A549 treated with AZD9567 at 1 μM for 4 hours (cell line): ENCODE results near the gene GPR6. TPM values are rescaled to one million over a fixed set of nuclear protein-coding genes. Genes with fewer than 3 reads are reported as not detected.

Experiments
- total RNA-seq: library from RNA; stranded (reverse); fragments of 200-300 nt; extraction: Qiagen RNA extraction; gene quantifications from 5 replicates; pipeline ENCODE4 v1.2.3, GENCODE V29; 2022; ENCODE audit not compliant: insufficient read depth

The GPR6 gene
- total RNA-seq, result not detected in 5 replicates

GRCh38 chr6:109978174-109979032 lies at the start of gene GPR6:
TSS of gene GPR6 (plus strand) at chr6:109978311. CDS start at chr6:109979113, 802 bp downstream.

Other genes with a start within 250 kb of the GPR6 start
- gene WASF1, start 201.4 kb downstream of the GPR6 start, total RNA-seq, result 8.9 to 15.3 TPM (median 13.2 TPM) in 5 replicates
- 7.9 to 9.2 TPM (median 9.0 TPM) in 5 replicates for gene CDC40, start 202.1 kb downstream of the GPR6 start, total RNA-seq